RWPE1 (cell line): ENCODE measurements around the gene RNFT2.

ENCODE experiments used
- CTCF ChIA-PET: fragments of 350-600 bp; sonication (Branson Sonifier 250); formaldehyde crosslinking; extraction: SDS; loops from one replicate; lab custom pipeline; 2021; lab: Yijun Ruan, JAX
- POLR2A ChIA-PET: fragments of 400-600 bp; formaldehyde crosslinking; extraction: SDS; loops from one replicate; lab custom pipeline; 2020; ENCODE audit warnings: antibody characterized with exemption; ENCODE audit not compliant: low non-redundant PET; lab: Yijun Ruan, JAX
- DNase-seq: peaks from one replicate; pipeline ENCODE4 v3.0.0; 2012; ENCODE audit warnings: low spot score
- H3K27ac ChIP-seq: fragments of 450-650 bp; 2 replicates; pipeline ENCODE4 v1.5.1; 2017
- TF ChIP-seq, protein P1 (sequence below): fragments of 450-650 bp; conservative IDR thresholded peaks from 2 replicates; pipeline ENCODE4 v1.5.1; 2017; ENCODE audit warnings: low read depth, mild to moderate bottlenecking

The RNFT2 gene

DNA sequence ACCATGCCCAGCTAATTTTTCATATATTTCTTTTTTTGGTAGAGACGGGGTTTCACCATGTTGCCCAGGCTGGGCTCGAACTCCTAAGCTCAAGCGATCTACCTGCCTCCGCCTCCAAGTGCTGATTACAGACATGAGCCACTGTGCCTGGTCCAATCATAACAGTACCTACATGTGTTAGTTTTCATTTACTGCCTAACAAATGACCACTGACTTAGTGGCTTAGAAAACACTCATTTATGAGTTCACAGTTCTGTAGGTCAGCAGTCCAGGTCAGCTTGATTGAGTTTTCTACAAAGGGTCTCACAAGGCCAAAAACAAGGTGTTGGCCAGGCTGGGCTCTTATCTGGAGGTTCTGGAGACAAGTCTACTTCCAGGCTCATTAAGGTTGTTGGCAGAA is 60.6 kb downstream of the RNFT2 start:
- ChIA-PET POLR2A (no interaction called here), CTCF (interaction anchor here (0.6 kb wide), 1 partner anchor 12 kb away, joined by 5 read pairs; no protein-coding TSS in a partner anchor)
- DNase-seq, result no peak
- no peak overlapping the region for H3K27ac ChIP-seq
- TF ChIP-seq, protein P1, sequence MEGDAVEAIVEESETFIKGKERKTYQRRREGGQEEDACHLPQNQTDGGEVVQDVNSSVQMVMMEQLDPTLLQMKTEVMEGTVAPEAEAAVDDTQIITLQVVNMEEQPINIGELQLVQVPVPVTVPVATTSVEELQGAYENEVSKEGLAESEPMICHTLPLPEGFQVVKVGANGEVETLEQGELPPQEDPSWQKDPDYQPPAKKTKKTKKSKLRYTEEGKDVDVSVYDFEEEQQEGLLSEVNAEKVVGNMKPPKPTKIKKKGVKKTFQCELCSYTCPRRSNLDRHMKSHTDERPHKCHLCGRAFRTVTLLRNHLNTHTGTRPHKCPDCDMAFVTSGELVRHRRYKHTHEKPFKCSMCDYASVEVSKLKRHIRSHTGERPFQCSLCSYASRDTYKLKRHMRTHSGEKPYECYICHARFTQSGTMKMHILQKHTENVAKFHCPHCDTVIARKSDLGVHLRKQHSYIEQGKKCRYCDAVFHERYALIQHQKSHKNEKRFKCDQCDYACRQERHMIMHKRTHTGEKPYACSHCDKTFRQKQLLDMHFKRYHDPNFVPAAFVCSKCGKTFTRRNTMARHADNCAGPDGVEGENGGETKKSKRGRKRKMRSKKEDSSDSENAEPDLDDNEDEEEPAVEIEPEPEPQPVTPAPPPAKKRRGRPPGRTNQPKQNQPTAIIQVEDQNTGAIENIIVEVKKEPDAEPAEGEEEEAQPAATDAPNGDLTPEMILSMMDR, result no peak

DNA sequence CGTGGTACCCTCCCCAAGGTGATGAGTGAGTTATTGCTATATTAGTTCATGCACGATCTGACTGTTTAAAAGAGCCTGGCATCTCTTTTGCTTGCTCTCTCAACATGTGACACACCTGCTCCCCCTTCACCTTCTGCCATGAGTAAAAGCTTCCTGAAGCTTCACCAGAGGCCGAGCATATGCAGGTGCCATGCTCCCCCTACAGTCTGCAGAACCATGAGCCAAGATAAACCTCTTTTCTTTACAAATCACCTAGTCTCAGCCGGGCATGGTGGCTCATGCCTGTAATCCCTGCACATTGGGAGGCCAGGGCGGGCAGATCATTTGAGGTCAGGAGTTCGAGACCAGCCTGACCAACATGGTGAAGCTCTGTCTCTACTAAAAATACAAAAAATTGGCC is 61.8 kb downstream of the RNFT2 start:
- H3K27ac ChIP-seq, result no peak overlapping the region
- ChIA-PET CTCF (no interaction called here), POLR2A (no interaction called here)
- TF ChIP-seq, protein P1, result no peak
- DNase-seq, result no peak

DNA sequence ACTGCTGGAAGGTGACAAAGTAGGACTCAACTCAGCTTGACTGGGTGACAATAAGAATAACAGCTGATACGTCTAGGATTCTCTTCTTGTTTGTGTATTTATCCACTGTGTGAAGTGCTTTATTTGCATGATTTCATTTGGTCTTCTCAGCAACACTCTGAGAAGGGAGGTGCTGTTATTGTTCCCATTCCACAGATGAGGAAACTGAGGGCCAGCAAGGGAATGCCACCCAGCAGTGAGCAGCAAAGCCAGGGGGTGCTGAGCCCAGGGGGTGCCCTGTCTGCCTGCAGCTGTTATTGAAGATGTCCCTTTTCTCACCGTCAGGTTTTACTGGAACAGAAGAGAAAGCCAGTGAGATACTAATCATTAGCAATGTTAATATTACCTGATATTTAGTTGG is 62.8 kb downstream of the RNFT2 start:
- ChIA-PET CTCF (no interaction called here), POLR2A (no interaction called here)
- DNase-seq, result no peak
- no peak overlapping the region for H3K27ac ChIP-seq
- TF ChIP-seq, protein P1, result no peak

GRCh38 chr12:116802018-116802417 is 63.9 kb downstream of the RNFT2 start:
- no peak overlapping the region for H3K27ac ChIP-seq
- POLR2A ChIA-PET, result no interaction called here
- DNase-seq, result no peak
- CTCF ChIA-PET, result no interaction called here
- TF ChIP-seq, protein P1, result no peak

GRCh38 chr12:116803013-116803736 is 65.1 kb downstream of the RNFT2 start:
- ChIA-PET CTCF (no interaction called here), POLR2A (no interaction called here)
- TF ChIP-seq, protein P1, result no peak
- no peak for DNase-seq
- no peak overlapping the region for H3K27ac ChIP-seq

DNA sequence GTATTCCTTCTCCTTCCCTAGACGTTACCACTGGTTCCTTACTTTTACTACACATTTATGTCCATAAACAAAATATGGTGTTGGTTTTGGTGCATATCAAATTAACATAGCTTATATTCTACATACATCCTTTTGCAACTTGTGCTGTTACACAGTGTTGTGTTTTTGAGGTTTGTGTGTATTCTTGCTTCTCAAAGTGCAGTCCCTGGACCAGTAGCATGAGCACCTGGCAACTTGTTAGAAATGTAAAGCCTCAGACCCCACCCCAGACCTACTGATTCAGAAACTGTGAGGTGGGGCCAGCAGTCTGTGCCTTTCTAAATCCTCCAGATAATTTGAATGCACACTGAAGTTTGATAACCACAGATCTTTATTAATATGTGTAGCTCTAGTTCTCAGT is 65.9 kb downstream of the RNFT2 start:
- no peak for DNase-seq
- POLR2A ChIA-PET, result no interaction called here
- CTCF ChIA-PET, result interaction anchor here (0.5 kb wide), 1 partner anchor 194 kb away, joined by 3 read pairs; no protein-coding TSS in a partner anchor
- no peak overlapping the region for H3K27ac ChIP-seq
- TF ChIP-seq, protein P1, result no peak
